PC-9 (cell line): ENCODE data around the gene MYOC.

Experiments used
- CTCF ChIP-seq: fragments of 200-600 bp; sonication (generic); conservative IDR thresholded peaks from 2 replicates; pipeline ENCODE4 v1.6.1; 2017; ENCODE audit warnings: mixed run types, antibody characterized with exemption, mild to moderate bottlenecking, moderate library complexity
- EZH2 ChIP-seq: fragments of 200-600 bp; sonication (generic); IDR thresholded peaks from 2 replicates; pipeline ENCODE4 v1.8.0; 2017; ENCODE audit warnings: antibody characterized with exemption, low read depth

DNA sequence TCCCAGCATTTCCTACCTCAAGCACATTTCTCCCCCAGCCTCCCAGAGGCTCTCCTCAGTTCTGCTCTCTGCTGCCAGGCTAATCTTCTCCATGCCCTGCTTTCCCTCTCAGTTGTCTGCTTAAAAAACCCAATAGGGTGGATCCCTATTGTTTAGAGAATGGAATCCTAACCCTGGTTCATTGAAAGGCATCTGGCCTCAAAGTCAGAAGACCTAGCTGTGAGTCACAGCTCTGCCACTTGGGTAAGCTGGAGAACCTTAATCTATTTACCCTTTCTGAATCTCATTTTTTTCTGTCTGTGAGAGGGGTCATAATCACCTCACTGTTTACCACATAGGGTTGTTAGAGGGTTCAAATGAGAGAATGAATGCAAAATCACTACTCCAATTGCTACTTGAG lies 12.5 kb upstream of the MYOC start:
- TF ChIP-seq CTCF (no peak), EZH2 (no peak)
